ENCODE measurements around the gene DEPDC5.
"Not testable (repeated sequence)": the region's sequence is repeated elsewhere in the genome, so short reads cannot be mapped to it uniquely, and the experiment has no call there.

GRCh38 chr22:31815383-31815814 is 61.6 kb downstream of the DEPDC5 start:
- not testable (repeated sequence) for TF ChIP-seq JUN (IDR thresholded peaks at IDR 0.05; ENCODE audit: low read depth, low read length); CREB1 (IDR thresholded peaks at IDR 0.05); TAF1 (IDR thresholded peaks at IDR 0.05; ENCODE audit: low read depth, low read length); CTCF (IDR thresholded peaks at IDR 0.05; ENCODE audit: control extremely low read depth in 1 of 3, insufficient read depth in 1 of 3, low read depth in 1 of 3, low read length in 3 of 3); HDAC2 (IDR thresholded peaks at IDR 0.05; ENCODE audit: borderline replicate concordance in 1 of 2, low read depth in 2 of 2, low read length in 2 of 2); EZH2 (IDR thresholded peaks at IDR 0.05; ENCODE audit: low read depth, low read length, severe bottlenecking); POLR2AphosphoS5 (IDR thresholded peaks at IDR 0.05; ENCODE audit: low read depth, low read length); CHD2 (IDR thresholded peaks at IDR 0.05; ENCODE audit: low read length); SP2 (IDR thresholded peaks at IDR 0.05; ENCODE audit: low read length); SUZ12 (IDR thresholded peaks at IDR 0.05; ENCODE audit: low read length)
- TF ChIP-seq, protein P1, sequence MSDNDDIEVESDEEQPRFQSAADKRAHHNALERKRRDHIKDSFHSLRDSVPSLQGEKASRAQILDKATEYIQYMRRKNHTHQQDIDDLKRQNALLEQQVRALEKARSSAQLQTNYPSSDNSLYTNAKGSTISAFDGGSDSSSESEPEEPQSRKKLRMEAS (IDR thresholded peaks at IDR 0.05) = not testable (repeated sequence)
